IMR-90 (cell line): ENCODE data around the gene NCOA5. TPM values are rescaled to one million over a fixed set of nuclear protein-coding genes. Genes with fewer than 3 reads are reported as not detected.

Experiments
- ATAC-seq: fragments of 200-7000 bp; cut with Tn5 transposase; 2 replicates; pipeline ENCODE4 v1.9.1; 2020; ENCODE audit warnings: low read depth, mild to moderate bottlenecking, moderate library complexity
- BruUV-seq: library from RNA; stranded (reverse); fragments of 400-500 nt; replicated peaks from 2 replicates; lab custom pipeline; 2021; lab: Mats Ljungman, UMichigan
- CTCF ChIA-PET: fragments of 300-600 bp; formaldehyde crosslinking; extraction: SDS; loops from one replicate; lab custom pipeline; 2021; ENCODE audit warnings: antibody characterized with exemption; lab: Yijun Ruan, JAX
- POLR2A ChIA-PET: fragments of 300-600 bp; sonication (Branson Sonifier 250); formaldehyde crosslinking; loops from one replicate; lab custom pipeline; 2022; ENCODE audit warnings: antibody characterized with exemption; ENCODE audit not compliant: unreplicated experiment; lab: Charles Lee
- DNase-seq: peaks from one replicate; pipeline ENCODE4 v3.0.0; 2013
- H2AFZ ChIP-seq: replicated peaks from 2 replicates; pipeline ENCODE3; 2013; ENCODE audit warnings: low read length, mild to moderate bottlenecking; ENCODE audit not compliant: poor library complexity
- H2AK5ac ChIP-seq: 2 replicates; pipeline ENCODE4 v1.6.1; 2013; ENCODE audit warnings: low read depth, low read length, inconsistent platforms
- H2AK9ac ChIP-seq: replicated peaks from 2 replicates; pipeline ENCODE3; 2013; ENCODE audit warnings: mild to moderate bottlenecking, low read depth, low read length, moderate library complexity; ENCODE audit not compliant: poor library complexity
- H2BK120ac ChIP-seq: 2 replicates; pipeline ENCODE4 v1.6.1; 2013; ENCODE audit warnings: low read depth, low read length, inconsistent platforms
- H2BK15ac ChIP-seq: 3 replicates; pipeline ENCODE4 v1.6.1; 2013; ENCODE audit warnings: low read depth, low read length, inconsistent platforms
- H2BK20ac ChIP-seq: 2 replicates; pipeline ENCODE4 v1.6.1; 2013; ENCODE audit warnings: low read depth, mild to moderate bottlenecking, inconsistent platforms, low read length, moderate library complexity
- H2BK5ac ChIP-seq: 2 replicates; pipeline ENCODE4 v1.6.1; 2013; ENCODE audit warnings: mild to moderate bottlenecking, low read depth, low read length, inconsistent platforms; ENCODE audit not compliant: poor library complexity, severe bottlenecking
- H3K14ac ChIP-seq: replicated peaks from 2 replicates; pipeline ENCODE4 v1.6.1; 2013; ENCODE audit warnings: low read depth, low read length, inconsistent platforms
- H3K18ac ChIP-seq: 2 replicates; pipeline ENCODE4 v1.6.1; 2013; ENCODE audit warnings: low read depth, low read length, control low read depth
- H3K23ac ChIP-seq: 2 replicates; pipeline ENCODE4 v1.6.1; 2013; ENCODE audit warnings: low read depth, low read length, inconsistent platforms
- H3K27ac ChIP-seq: 2 replicates; pipeline ENCODE4 v1.5.1; 2013; ENCODE audit warnings: mild to moderate bottlenecking, control low read depth, low read length; ENCODE audit not compliant: insufficient read depth
- H3K27me3 ChIP-seq: 2 replicates; pipeline ENCODE4 v1.6.1; 2013; ENCODE audit warnings: low read length; ENCODE audit not compliant: control insufficient read depth, insufficient read depth
- H3K36me3 ChIP-seq: 2 replicates; pipeline ENCODE4 v1.6.1; 2013; ENCODE audit warnings: low read length, mixed read lengths; ENCODE audit not compliant: control insufficient read depth, insufficient read depth
- H3K4ac ChIP-seq: 2 replicates; pipeline ENCODE4 v1.6.1; 2013; ENCODE audit warnings: low read depth, low read length, inconsistent platforms
- H3K4me1 ChIP-seq: 2 replicates; pipeline ENCODE4 v1.6.1; 2013; ENCODE audit warnings: low read length, mixed read lengths; ENCODE audit not compliant: control insufficient read depth, insufficient read depth
- H3K4me2 ChIP-seq: 2 replicates; pipeline ENCODE4 v1.6.1; 2013; ENCODE audit warnings: low read depth, mild to moderate bottlenecking, control low read depth, low read length, moderate library complexity
- H3K4me3 ChIP-seq: 2 replicates; pipeline ENCODE4 v1.5.1; 2013; ENCODE audit warnings: low read depth, mild to moderate bottlenecking, control low read depth, low read length, moderate library complexity; ENCODE audit not compliant: insufficient read depth
- H3K56ac ChIP-seq: 2 replicates; pipeline ENCODE4 v1.6.1; 2013; ENCODE audit warnings: low read length, inconsistent platforms; ENCODE audit not compliant: insufficient read depth; ENCODE audit errors: extremely low read depth
- H3K79me1 ChIP-seq, 2 experiments: 2 replicates each; pipeline ENCODE4 v1.6.1; 2013; ENCODE audit warnings: low read length in 2 of 2, inconsistent platforms in 1 of 2, low read depth in 1 of 2
- H3K9ac ChIP-seq: 2 replicates; pipeline ENCODE4 v1.6.1; 2013; ENCODE audit warnings: low read depth, low read length, control low read depth
- H3K9me1 ChIP-seq: 2 replicates; pipeline ENCODE4 v1.6.1; 2013; ENCODE audit warnings: low read length, inconsistent platforms; ENCODE audit not compliant: insufficient read depth
- H3K9me3 ChIP-seq: 2 replicates; pipeline ENCODE4 v1.6.1; 2013; ENCODE audit warnings: low read length; ENCODE audit not compliant: control insufficient read depth, insufficient read depth
- H4K20me1 ChIP-seq: 2 replicates; pipeline ENCODE4 v1.6.1; 2013; ENCODE audit warnings: low read length, inconsistent platforms; ENCODE audit not compliant: insufficient read depth
- H4K5ac ChIP-seq: 2 replicates; pipeline ENCODE4 v1.6.1; 2013; ENCODE audit warnings: mild to moderate bottlenecking, low read depth, low read length, control low read depth
- H4K8ac ChIP-seq, 2 experiments: 2 replicates each; pipeline ENCODE4 v1.6.1; 2013; ENCODE audit warnings: low read depth in 2 of 2, low read length in 2 of 2, control low read depth in 1 of 2, inconsistent platforms in 1 of 2
- H4K91ac ChIP-seq: 2 replicates; pipeline ENCODE4 v1.6.1; 2013; ENCODE audit warnings: low read depth, low read length, inconsistent platforms; ENCODE audit not compliant: insufficient read depth
- BHLHE40 ChIP-seq: fragments of 150-350 bp; IDR thresholded peaks from 2 replicates; pipeline ENCODE4 v1.6.1; 2016; ENCODE audit warnings: mild to moderate bottlenecking, low read depth, low read length
- CEBPB ChIP-seq: IDR thresholded peaks from 2 replicates; pipeline ENCODE4 v1.6.1; 2012; ENCODE audit warnings: low read depth, low read length, improper control_type of control experiment
- CHD1 ChIP-seq: IDR thresholded peaks from 2 replicates; pipeline ENCODE4 v1.6.1; 2012; ENCODE audit warnings: low read depth, low read length, improper control_type of control experiment
- FOS ChIP-seq: fragments of 150-350 bp; IDR thresholded peaks from 2 replicates; pipeline ENCODE4 v1.6.1; 2016; ENCODE audit warnings: low read depth, low read length
- MAZ ChIP-seq: IDR thresholded peaks from 2 replicates; pipeline ENCODE4 v1.6.1; 2012; ENCODE audit warnings: low read depth, mild to moderate bottlenecking, low read length, improper control_type of control experiment, moderate library complexity, borderline replicate concordance
- NFE2L2 ChIP-seq: fragments of 150-350 bp; IDR thresholded peaks from 2 replicates; pipeline ENCODE4 v1.6.1; 2016; ENCODE audit warnings: low read depth, mild to moderate bottlenecking, low read length
- POLR2A ChIP-seq: IDR thresholded peaks from 2 replicates; pipeline ENCODE4 v1.6.1; 2012; ENCODE audit warnings: mild to moderate bottlenecking, low read depth, low read length
- RCOR1 ChIP-seq: IDR thresholded peaks from 2 replicates; pipeline ENCODE4 v1.6.1; 2012; ENCODE audit warnings: mild to moderate bottlenecking, low read length, improper control_type of control experiment; ENCODE audit not compliant: insufficient replicate concordance
- RFX5 ChIP-seq: IDR thresholded peaks from 2 replicates; pipeline ENCODE4 v1.8.0; 2012; ENCODE audit warnings: low read depth, mild to moderate bottlenecking, low read length, moderate library complexity
- SMC3 ChIP-seq: fragments of 150-350 bp; IDR thresholded peaks from 2 replicates; pipeline ENCODE4 v1.6.1; 2016; ENCODE audit warnings: low read depth, mild to moderate bottlenecking, antibody characterized with exemption, low read length, moderate library complexity
- USF2 ChIP-seq: fragments of 150-350 bp; IDR thresholded peaks from 2 replicates; pipeline ENCODE4 v1.6.1; 2017; ENCODE audit warnings: mild to moderate bottlenecking, antibody characterized with exemption, low read length, low read depth
- WGBS, 2 experiments: methylation state at CpG; one replicate each; pipeline versions ENCODE4 v1.1.5 to v1.1.7; 2013; ENCODE audit warnings: missing lambda C conversion rate in 2 of 2; ENCODE audit not compliant: insufficient read length in 1 of 2; ENCODE audit errors: extremely low coverage in 2 of 2; 5-methylcytosine and 5-hydroxymethylcytosine counted together
- dilution Hi-C: fragments of 300-500 bp; cut with HindIII; formaldehyde crosslinking; loops from one replicate; pipeline ENCODE4 v1.14.3; 2018; ENCODE audit warnings: low sequenced_read_pairs; ENCODE audit not compliant: unreplicated experiment
- in situ Hi-C: fragments of 300-500 bp; cut with MboI; formaldehyde crosslinking; loops from 3 replicates; pipeline ENCODE4 v1.14.3; 2019; ENCODE audit warnings: low sequenced_read_pairs, inconsistent platforms, mixed read lengths
- intact Hi-C: fragments of 100-400 bp; cut with micrococcal nuclease; formaldehyde crosslinking; loops from 2 replicates; pipeline ENCODE4 v1.10.0; 2022
- polyA plus RNA-seq, 3 experiments: library from polyadenylated mRNA; depleted of rRNA; stranded (reverse); fragments of >200 nt; gene quantifications; 2 replicates each; pipeline ENCODE4 v1.2.3, GENCODE V29; 2012; ENCODE audit warnings: low replicate concordance in 1 of 3
- total RNA-seq: library from RNA; depleted of rRNA; stranded (reverse); fragments of >200 nt; gene quantifications from 2 replicates; pipeline ENCODE4 v1.2.3, GENCODE V29; 2012

The NCOA5 gene
- total and polyA plus RNA-seq, 2 of the 4 experiments (the other 2 are of a cell fraction), result 17.4 to 20.6 TPM

- H2BK15ac ChIP-seq, result no peak overlapping the region
- ChIA-PET POLR2A (no interaction called here), CTCF (interaction anchor here (0.5 kb wide), 1 partner anchor 1203 kb away, joined by 8 read pairs; no protein-coding TSS in a partner anchor)
- H4K20me1 ChIP-seq, result no peaks in the 10 kb centered on the region
- TF ChIP-seq BHLHE40, result no peak
- TF ChIP-seq SMC3, result no peak
- TF ChIP-seq NFE2L2, result no peak
- no peak for TF ChIP-seq FOS
- no peak for TF ChIP-seq RCOR1
- TF ChIP-seq MAZ, result no peak
- no peak for TF ChIP-seq POLR2A
- no peak for TF ChIP-seq CHD1
- no peak for TF ChIP-seq CEBPB
- no peak for TF ChIP-seq RFX5
- TF ChIP-seq USF2, result no peak
- WGBS, 2 experiments, result no CpG with 5 or more reads among the region's 4 CpGs
- H4K8ac ChIP-seq, result no peak overlapping the region
- no peak overlapping the region for H2BK5ac ChIP-seq
- intact Hi-C loops, result loop anchor here (10.0 kb wide), 1 partner anchor 472 kb away; the partner anchor contains the start of gene EPPIN
- no peak overlapping the region for H3K4me3 ChIP-seq
- no peak overlapping the region for H2BK20ac ChIP-seq
- in situ Hi-C loops, result no loop called here
- H2AK5ac ChIP-seq, result no peak overlapping the region
- DNase-seq (no peak), ATAC-seq (no peak)
- no peak overlapping the region for H3K56ac ChIP-seq
- no peak overlapping the region for H3K9ac ChIP-seq
- no peak overlapping the region for H3K23ac ChIP-seq
- no peak overlapping the region for H3K27ac ChIP-seq
- no peak overlapping the region for H4K5ac ChIP-seq
- no peaks in the 10 kb centered on the region for H3K9me1 ChIP-seq
- H3K18ac ChIP-seq, result no peak overlapping the region
- no peaks in the 10 kb centered on the region for H3K36me3 ChIP-seq
- no TSS peak for BruUV-seq
- no peak overlapping the region for H2BK120ac ChIP-seq
- H3K27me3 ChIP-seq, result peaks cover 49% of the 10 kb centered on the region
- dilution Hi-C loops, result no loop called here
- no peak overlapping the region for H3K14ac ChIP-seq
- no peak overlapping the region for H2AK9ac ChIP-seq
- H3K4ac ChIP-seq, result no peak overlapping the region
- no peaks in the 10 kb centered on the region for H3K4me1 ChIP-seq
- no peak overlapping the region for H2AFZ ChIP-seq
- no peak overlapping the region for H3K4me2 ChIP-seq
- H4K91ac ChIP-seq, result no peak overlapping the region
- no peaks in the 10 kb centered on the region for H3K79me1 ChIP-seq
- no peaks in the 10 kb centered on the region; the same call in 1 of the 2 replicates for H3K9me3 ChIP-seq
These were observed 72.5 kb downstream of the NCOA5 start for GRCh38 chr20:46017272-46017671.
